Tibial nerve (tissue), 4 donors: ENCODE results near the gene NBPF11. TPM values are rescaled to one million over a fixed set of nuclear protein-coding genes. Genes with fewer than 3 reads are reported as not detected.
A peak's percentile ranks its signal among the peaks of the same experiment; 100 is the strongest.
"Not testable (repeated sequence)": the region's sequence is repeated elsewhere in the genome, so short reads cannot be mapped to it uniquely, and the experiment has no call there.

ENCODE experiments used
- DNase-seq, 2 donors: peaks; one replicate each; pipeline ENCODE4 v3.0.0-alpha.2; 2019; ENCODE audit warnings: low spot score in 2 of 2
- H3K27ac ChIP-seq, 4 donors: fragments of 200-600 bp; sonication (generic) in 3 of 4; one replicate each; pipeline ENCODE4 v1.5.1; 2017 to 2019; ENCODE audit warnings: mild to moderate bottlenecking in 1 of 4
- H3K27me3 ChIP-seq, 2 donors: fragments of 200-600 bp; sonication (generic) in 1 of 2; one replicate each; pipeline versions ENCODE4 v1.5.1 to v1.6.0; 2017 to 2019
- H3K36me3 ChIP-seq, 3 donors: fragments of 200-600 bp; sonication (generic); one replicate each; pipeline ENCODE4 v1.5.1; 2018 to 2019
- H3K4me1 ChIP-seq, 4 donors: fragments of 200-600 bp; sonication (generic) in 3 of 4; one replicate each; pipeline ENCODE4 v1.5.1; 2017 to 2019
- H3K4me3 ChIP-seq, 4 donors: fragments of 200-600 bp; sonication (generic) in 3 of 4; one replicate each; pipeline ENCODE4 v1.5.1; 2017 to 2019; ENCODE audit warnings: mild to moderate bottlenecking in 1 of 4, moderate library complexity in 1 of 4
- H3K9me3 ChIP-seq, 4 donors: fragments of 200-600 bp; sonication (generic) in 3 of 4; one replicate each; pipeline ENCODE4 v1.5.1; 2017 to 2019
- CTCF ChIP-seq, 5 experiments: fragments of 200-600 bp in 3 of 5; fragments of 450-650 bp in 2 of 5; sonication (generic) in 3 of 5; IDR thresholded peaks; one replicate each; pipeline ENCODE4 v1.5.1; 2016 to 2019; ENCODE audit warnings: antibody characterized with exemption in 5 of 5, mild to moderate bottlenecking in 3 of 5, moderate library complexity in 2 of 5
- EP300 ChIP-seq, 2 donors: sonication (generic); formaldehyde crosslinking; IDR thresholded peaks; one replicate each; pipeline ENCODE4 v1.6.1; 2017; ENCODE audit warnings: antibody characterized with exemption in 2 of 2, mild to moderate bottlenecking in 1 of 2
- POLR2A ChIP-seq, 2 donors: fragments of 450-650 bp; IDR thresholded peaks; one replicate each; pipeline ENCODE4 v1.6.1; 2017; ENCODE audit warnings: antibody characterized with exemption in 2 of 2, mild to moderate bottlenecking in 2 of 2, moderate library complexity in 2 of 2
- whole genome bisulfite sequencing, 2 donors: methylation state at CpG; one replicate each; pipeline ENCODE4 v1.1.5; 2018; 5-methylcytosine and 5-hydroxymethylcytosine counted together
- total RNA-seq, 4 donors: library from RNA; depleted of rRNA; stranded (reverse); fragments of >200 nt; gene quantifications; one replicate each; pipeline ENCODE4 v1.1.0, GENCODE V29; 2016

The NBPF11 gene
- total RNA-seq: 10 to 100 TPM in 2 of 4 donors, 1 to 10 TPM in 2; 7.9 to 15.7 (median 10.1) TPM

DNA sequence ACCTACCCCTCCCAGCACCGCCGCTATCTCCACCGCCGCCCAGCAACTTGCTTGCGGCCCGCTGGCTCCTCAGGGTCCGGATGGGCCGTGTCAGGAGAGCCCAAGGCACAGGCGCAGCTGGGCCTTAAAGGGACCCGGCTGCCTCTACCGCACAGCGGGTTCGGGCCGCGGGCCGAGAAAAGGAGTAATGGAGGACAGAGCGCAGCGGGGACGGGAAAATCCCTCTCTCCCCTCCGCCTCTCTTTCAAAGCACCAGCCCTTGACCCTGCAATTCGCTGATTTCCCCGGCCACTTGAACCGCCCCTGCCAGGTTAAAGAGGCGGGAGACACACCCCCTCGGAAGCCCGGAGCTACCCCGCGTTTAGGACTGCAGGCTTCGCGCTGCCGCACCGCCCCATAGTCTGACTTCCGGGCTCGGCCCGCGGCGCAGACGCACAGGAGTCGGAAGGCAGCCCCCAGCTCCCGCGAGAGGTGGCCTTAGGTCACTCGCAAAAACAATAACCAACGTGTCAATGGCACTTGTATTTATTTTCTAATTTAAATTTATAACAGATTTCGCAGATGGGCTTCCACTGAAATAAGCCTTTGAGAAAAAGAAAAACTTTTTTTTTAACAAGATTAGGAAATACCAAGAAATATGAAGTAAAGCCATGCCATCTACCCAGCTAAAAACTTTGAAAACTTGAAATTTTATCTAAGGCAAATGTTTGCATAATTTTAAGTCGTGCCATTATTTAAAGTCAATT is at the start of gene NBPF11:
TSS of gene NBPF11 (minus strand) at position 371 of the 746 bp plus-strand sequence. CDS start 25,278 bp downstream, outside the sequence.
- not testable (repeated sequence) for H3K4me1 ChIP-seq, H3K36me3 ChIP-seq, H3K9me3 ChIP-seq
- Histone ChIP-seq H3K27ac (peak within 1 kb of the TSS; percentile 30 to 75 (median 64)), H3K4me3 (peak within 1 kb of the TSS; percentile 61 to 91 (median 68)), H3K27me3 (peaks cover 0 to 10% of the 10 kb centered on the region in 2 donors)
- TF ChIP-seq EP300 (IDR thresholded peaks at IDR 0.05): peak in 1 of 2 donors; percentile 31
- 0% methylated on average over 32 to 41 of the region's 45 CpGs for WGBS, 2 donors
- peak; percentile 45 to 53 for DNase-seq

DNA sequence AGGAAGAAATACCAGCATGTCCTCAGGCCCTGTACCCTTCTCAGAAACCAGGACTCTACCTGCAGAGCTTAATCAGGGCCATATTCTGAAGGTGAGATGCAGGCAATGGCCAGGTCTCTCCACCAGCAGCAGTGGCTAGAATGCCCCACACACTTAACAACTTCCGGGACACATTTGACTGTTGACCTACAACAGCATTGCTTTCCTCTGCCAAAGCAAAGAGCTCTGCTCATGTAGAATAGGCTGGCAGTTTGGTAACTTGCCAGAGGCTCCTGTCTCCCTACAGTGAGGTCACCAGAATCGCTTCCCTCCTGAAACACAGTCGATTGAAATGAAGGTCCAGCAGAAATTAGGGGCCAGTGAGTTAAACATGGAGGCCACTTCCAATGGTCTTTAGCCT is 45.3 kb upstream of the NBPF11 start:
- not testable (repeated sequence) for H3K36me3 ChIP-seq, H3K9me3 ChIP-seq, DNase-seq, H3K4me1 ChIP-seq, H3K27me3 ChIP-seq, H3K4me3 ChIP-seq, H3K27ac ChIP-seq
- no CpG with 5 or more reads among the region's 3 CpGs for WGBS, 2 donors

- H3K36me3 ChIP-seq, H3K27me3 ChIP-seq, DNase-seq, H3K27ac ChIP-seq, H3K9me3 ChIP-seq, H3K4me1 ChIP-seq, H3K4me3 ChIP-seq: not testable (repeated sequence)
- WGBS, 2 donors: no CpG with 5 or more reads among the region's 1 CpG
These were observed 44.9 kb upstream of the NBPF11 start for GRCh38 chr1:148196949-148197348.

- not testable (repeated sequence) for H3K9me3 ChIP-seq, H3K4me1 ChIP-seq, H3K27ac ChIP-seq, H3K27me3 ChIP-seq, H3K4me3 ChIP-seq, DNase-seq, H3K36me3 ChIP-seq
- 90 to 95% methylated on average over 1 of the region's 2 CpGs for WGBS, 2 donors
These were observed 43.0 kb upstream of the NBPF11 start for GRCh38 chr1:148195115-148195514.

GRCh38 chr1:148188768-148189167 is 36.7 kb upstream of the NBPF11 start:
- H3K36me3 ChIP-seq, H3K27ac ChIP-seq, H3K27me3 ChIP-seq, H3K4me3 ChIP-seq, DNase-seq, H3K4me1 ChIP-seq, H3K9me3 ChIP-seq: not testable (repeated sequence)

DNA sequence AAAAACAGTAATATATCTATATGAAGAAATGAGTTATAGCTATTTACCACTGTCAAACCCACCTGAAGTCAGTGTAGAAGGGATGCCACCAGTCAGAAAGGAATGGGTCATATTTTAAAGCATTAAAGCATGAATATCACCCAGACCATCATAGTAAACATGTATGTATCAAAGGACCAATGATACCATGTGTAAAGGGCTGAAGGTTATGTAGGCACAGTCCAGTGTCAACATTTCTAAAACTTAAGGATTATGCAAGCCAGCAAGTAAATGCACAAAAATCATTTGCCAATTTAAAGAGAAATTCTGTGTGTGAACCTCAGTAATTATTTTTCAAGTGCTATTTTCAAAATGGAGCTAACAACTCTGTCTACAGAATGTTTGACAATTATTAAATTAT is 26.6 kb upstream of the NBPF11 start:
- H3K4me3 ChIP-seq, H3K4me1 ChIP-seq, H3K27me3 ChIP-seq, H3K27ac ChIP-seq, H3K9me3 ChIP-seq, H3K36me3 ChIP-seq, DNase-seq: not testable (repeated sequence)

DNA sequence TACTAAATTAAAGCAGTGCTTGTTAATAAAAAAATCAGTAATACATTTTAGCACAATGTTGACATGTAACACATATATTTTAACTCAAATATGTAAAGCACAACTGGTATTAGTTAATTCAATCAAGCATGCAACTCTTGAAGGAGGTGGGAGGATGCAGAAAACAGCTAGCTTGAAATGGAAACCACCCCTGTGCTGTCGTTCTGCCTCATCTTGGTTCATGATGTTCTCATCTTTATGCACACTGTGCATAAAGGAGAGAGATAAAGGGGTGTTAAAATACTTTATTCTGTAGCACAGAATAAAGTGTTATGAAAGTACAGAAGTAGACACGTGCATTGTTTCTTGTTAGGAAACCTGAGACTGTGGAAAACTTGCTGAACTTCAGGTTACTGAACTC is 23.3 kb upstream of the NBPF11 start:
- H3K4me1 ChIP-seq, H3K9me3 ChIP-seq, H3K27ac ChIP-seq, H3K36me3 ChIP-seq, H3K4me3 ChIP-seq, DNase-seq, H3K27me3 ChIP-seq: not testable (repeated sequence)
- 61 to 68% methylated on average over 2 of the region's 2 CpGs for WGBS, 2 donors

GRCh38 chr1:148171995-148172394 is 19.9 kb upstream of the NBPF11 start:
- H3K4me3 ChIP-seq, H3K4me1 ChIP-seq, H3K9me3 ChIP-seq, H3K27me3 ChIP-seq, H3K27ac ChIP-seq, H3K36me3 ChIP-seq, DNase-seq: not testable (repeated sequence)

GRCh38 chr1:148166558-148167492 is 14.7 kb upstream of the NBPF11 start:
- Histone ChIP-seq H3K27me3 (peaks cover 0 to 12% of the 10 kb centered on the region in 2 donors), H3K4me1 (no peaks in the 10 kb centered on the region), H3K36me3 (no peaks in the 10 kb centered on the region), H3K4me3 (no peak overlapping the region), H3K27ac (no peak overlapping the region), H3K9me3 (no peaks in the 10 kb centered on the region)
- no peak for TF ChIP-seq EP300 (IDR thresholded peaks at IDR 0.05)
- TF ChIP-seq CTCF (IDR thresholded peaks at IDR 0.05): no peak
- no peak for TF ChIP-seq POLR2A (IDR thresholded peaks at IDR 0.05)
- 70 to 71% methylated on average over 4 of the region's 4 CpGs for WGBS, 2 donors
- DNase-seq: no peak
